Amniotic stem cell (primary cell): ENCODE results near the gene ABCC9.

Experiments
- DNase-seq: peaks from one replicate; lab custom pipeline; 2025; lab: John Stamatoyannopoulos, UW

Gene ABCC9

DNA sequence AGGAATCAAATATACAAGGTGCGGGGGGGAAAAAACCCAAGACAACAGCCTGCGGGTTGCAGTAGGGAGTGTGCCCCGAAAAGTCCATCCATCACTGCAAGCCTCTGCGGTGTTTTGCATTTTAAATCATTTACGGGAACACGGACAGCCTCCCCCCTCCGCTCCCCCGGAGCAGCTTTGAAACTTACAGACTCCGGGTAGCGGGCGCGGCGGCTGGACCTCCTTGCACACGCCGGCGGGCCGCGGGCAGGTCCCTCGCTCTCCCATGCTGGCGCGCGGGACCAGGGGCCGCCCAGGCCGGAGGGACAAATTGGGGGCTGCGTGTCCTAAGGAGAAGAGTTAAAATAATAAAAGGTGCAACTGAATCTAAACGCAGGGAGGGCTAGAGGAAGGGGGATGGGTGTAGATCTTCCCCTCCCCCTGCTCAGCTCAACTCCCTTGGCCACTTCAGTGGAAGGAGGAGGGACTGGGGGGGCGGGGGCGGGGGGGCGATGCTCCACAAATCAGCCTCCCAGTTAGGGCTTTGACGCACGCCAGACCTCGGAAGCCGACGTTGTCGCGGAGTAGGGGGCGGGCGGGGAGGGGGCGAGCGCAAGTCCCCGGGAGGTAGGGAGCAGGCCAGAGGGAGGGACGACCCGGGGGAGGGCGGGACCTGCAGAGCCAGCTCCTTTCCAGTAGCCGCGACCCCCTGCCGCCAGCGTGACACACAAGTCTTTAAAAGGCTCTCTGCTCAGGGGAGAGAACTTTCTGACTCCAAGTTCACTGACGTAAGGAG lies 166.7 kb downstream of the ABCC9 start, which contains the start of gene KCNJ8:
Gene KCNJ8, minus strand, starts transcription at position 349 of the 775 bp plus-strand sequence. CDS start 1,090 bp downstream, outside the sequence.
- no peak for DNase-seq

DNA sequence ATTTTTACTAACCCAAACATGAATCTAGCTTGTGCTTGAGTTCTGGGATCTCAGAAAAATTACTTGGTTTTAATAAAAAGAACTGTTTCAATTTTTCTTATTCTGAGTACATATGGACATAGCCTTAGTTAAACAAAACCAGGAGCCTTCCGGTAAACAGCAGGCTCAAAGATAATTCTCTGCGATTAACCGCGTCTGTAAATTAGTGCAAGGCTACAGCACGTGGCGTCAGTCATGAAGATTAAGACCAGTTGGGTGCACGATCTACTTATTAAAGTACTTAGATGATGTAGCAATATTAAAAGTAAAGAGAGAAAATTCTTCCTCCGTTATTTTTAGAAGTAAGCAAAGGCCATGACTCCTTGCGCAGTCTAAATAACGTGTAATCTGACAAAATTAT lies 167.4 kb downstream of the ABCC9 start:
- no peak for DNase-seq

DNA sequence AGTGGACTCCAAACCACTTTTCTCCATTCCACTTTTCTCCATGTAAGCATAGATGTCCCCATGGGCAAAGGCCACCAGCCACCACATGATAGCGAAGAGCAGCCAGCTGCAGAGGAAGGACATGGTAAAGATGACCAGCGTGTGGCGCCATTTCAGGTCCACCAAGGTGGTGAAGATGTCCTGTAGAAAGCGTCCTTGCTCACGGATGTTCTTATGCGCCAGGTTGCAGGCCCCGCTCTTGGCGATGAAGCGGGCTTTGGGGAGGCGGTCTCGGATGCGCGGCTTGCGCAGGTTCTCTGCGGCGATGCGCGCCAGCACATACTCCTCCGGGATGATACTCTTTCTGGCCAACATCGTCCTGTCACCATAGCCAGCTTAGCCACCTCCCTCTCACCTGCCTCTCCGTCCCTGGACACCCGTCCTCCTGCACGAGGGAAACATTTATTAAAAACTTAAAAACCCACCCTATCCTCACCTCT lies 167.9 kb downstream of the ABCC9 start:
- DNase-seq: no peak

DNA sequence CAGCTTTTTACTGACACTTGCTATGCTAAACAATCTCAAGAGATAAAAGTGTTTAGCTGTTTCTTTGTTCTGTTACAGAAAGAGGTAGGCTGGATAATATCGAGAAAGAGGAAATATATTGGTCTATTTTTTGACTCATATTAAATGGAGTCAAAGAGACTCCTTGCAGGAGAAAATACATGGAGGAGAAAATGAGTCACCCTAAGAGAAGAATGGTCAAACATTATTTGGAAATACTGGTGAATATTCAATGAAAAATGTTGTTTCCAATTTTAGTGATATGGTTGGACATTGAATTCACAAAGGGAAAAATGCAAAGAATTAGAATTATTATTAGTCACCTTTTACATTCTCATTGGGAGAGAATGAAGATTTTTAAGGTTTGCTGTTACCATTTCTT lies 169.9 kb downstream of the ABCC9 start:
- DNase-seq: no peak

DNA sequence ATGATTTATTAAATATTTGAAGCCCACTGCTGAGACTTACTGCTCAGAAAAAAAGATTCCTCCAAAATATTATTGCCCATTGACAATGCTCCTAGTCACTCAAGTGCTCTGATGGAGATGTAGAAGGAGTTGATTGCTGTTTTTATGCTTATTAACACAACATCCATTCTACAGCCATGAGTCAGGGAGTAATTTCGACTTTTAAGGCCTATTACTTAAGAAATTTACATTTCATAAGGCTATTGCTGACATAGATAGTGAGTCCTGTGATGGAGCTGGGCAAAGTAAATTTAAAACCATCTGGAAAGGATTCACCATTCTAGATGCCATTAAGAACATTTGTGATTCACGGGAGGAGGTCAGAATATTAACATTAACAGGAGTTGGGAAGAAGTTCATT lies 171.9 kb downstream of the ABCC9 start:
- DNase-seq: no peak

DNA sequence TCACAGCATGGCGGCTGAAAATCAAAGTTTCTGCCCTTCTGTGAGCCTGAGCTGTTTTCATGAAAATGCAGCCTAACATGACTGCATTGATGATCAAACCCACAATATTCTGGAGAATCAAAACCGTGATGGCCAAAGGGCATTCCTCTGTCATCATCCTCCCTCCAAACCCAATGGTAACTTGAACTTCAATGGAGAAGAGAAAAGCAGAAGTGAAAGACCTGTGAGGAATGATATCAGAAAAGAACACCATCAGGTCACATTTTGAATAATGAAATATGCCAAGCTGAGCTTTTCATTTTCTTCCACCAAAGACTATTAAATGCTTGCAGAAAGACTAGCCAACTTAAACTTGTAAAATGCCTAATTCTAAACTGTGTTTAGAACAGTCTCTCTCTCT lies 174.8 kb downstream of the ABCC9 start:
- no peak for DNase-seq

DNA sequence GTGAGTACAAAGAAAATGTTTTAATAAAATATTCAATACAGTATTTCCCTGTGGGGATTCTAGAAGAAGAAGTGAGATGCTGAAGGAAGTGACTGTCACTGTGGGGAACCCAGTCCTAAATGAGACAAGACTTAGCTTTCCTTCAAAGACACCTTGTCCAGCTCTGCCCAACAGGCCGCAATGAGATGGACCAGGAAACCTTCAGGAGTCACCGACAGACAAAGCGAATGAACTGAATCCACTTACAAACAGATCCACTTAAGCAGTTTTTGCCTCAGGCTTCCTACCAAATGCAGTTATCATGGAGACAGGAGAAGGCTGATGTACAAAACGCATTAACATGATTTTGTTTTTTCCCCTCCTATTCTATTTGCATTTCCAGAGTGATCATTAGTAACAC lies 176.3 kb downstream of the ABCC9 start:
- no peak for DNase-seq

DNA sequence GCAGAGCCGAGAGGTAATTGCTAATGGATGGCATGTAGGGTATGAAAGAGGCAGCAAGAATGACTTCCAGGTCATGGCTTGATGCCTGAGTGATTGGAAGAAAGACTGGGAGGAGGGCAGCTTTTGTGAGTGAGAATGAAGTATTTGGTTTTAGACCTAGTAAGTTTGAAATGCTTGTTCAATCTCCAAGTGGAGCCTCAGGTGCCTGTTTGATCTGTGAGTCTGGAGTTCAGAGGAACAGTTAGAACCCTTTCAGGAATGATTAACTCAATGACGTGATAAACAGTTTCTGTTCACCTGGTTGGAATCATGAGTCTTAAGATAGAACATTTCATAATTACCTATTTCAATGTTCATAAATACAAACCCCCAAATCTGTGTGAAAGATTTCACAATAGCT lies 177.2 kb downstream of the ABCC9 start:
- no peak for DNase-seq

DNA sequence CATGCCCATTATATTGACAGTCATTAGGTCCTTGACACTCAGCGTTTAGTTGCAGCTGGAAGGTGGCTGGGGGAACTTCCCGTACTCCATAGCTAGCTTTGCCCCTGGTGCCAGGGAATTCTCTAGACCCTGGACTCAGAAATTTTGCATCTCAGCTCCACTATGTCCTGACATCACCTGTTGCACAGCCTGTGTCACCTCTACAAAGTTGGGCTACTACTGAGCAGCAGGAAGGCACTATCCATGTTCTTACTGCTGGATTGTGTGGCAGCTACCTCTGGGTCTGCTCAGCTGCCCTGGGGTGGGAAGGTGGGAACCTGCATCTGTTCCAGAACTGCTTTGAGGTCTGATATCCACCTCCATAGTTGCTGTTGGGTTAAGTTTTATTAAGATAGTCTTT lies 177.7 kb downstream of the ABCC9 start:
- DNase-seq: no peak

DNA sequence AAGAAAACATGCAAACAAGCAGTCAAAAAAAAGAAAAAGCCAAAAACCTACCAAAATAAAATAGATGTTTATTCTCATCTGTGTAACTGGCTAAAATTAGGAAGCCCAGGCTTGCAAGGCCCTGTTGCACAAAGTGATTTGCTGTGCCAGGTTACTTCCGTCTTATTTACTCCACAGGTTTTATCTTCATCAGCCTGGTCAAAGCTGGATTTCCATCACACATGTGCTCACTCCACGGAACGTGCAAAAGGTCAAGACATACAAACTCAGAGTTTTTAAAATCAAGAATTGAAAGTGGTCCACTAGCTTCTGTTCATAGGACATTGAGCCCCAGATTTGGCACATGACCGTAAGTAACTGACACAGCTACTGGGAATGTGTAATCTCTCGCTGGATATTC lies 181.5 kb downstream of the ABCC9 start:
- DNase-seq: no peak

DNA sequence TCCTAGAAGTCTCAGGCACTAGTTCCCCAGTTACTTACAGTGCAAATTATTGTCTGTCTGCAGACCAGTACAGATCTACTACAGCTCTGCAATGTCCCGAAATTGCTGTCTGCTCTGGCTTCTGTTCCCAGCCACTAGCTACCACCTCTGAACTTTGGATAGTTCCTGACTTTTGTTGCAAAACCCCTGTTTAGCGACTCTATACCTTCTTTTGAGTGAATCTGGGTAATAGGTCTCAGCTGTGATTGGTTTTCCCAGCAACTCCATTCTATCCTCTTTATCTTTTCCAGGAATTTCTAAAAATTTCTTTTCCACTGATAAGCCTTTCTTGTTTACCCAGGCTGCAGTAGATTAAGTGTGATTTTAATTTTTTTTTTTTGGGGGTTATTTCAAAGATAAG lies 183.5 kb downstream of the ABCC9 start:
- no peak for DNase-seq

DNA sequence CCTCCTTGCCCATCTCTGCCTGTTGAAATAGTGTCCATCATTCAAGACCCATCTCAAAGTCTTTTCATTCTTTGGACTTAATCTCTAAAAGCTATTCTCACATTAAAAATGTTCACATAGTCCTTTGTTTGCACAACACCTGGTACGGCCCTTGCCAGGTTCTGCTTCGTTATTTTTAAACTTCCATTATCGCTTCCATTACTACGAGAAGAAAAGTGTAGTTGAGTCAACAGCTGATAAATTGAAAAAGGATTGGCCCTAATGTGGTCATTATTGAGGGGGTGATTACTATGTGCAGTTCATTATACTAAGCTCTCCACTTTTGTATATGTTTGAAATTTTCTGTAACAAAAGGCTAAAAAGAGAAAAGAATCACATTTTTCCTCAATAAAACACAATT lies 184.5 kb downstream of the ABCC9 start:
- DNase-seq: no peak

DNA sequence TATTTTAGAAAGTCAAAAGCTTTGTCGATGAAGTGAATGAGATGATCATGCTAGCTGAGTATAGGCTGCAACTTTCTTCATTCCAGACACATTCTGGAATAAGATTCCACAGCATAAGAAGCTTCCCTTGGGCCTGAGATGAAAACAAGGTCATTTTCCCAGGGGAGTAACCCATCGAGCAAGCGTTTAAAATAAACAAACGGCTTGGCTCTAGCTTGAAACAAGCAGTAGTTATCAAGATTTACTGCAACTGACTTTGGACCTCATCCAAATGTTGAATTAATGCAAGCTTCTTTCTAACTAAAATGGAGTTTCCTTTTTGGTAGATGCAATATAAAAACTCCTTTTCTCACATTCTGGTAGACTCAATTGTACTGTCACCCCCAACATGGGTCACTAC lies 189.7 kb downstream of the ABCC9 start:
- DNase-seq: no peak
